DMS 273 (cell line): Measurements from ENCODE around the gene PLAC1.

ENCODE experiments used
- DNase-seq: peaks from one replicate; lab custom pipeline; 2025; ENCODE audit not compliant: unreplicated experiment; lab: John Stamatoyannopoulos, UW

Gene PLAC1

DNA sequence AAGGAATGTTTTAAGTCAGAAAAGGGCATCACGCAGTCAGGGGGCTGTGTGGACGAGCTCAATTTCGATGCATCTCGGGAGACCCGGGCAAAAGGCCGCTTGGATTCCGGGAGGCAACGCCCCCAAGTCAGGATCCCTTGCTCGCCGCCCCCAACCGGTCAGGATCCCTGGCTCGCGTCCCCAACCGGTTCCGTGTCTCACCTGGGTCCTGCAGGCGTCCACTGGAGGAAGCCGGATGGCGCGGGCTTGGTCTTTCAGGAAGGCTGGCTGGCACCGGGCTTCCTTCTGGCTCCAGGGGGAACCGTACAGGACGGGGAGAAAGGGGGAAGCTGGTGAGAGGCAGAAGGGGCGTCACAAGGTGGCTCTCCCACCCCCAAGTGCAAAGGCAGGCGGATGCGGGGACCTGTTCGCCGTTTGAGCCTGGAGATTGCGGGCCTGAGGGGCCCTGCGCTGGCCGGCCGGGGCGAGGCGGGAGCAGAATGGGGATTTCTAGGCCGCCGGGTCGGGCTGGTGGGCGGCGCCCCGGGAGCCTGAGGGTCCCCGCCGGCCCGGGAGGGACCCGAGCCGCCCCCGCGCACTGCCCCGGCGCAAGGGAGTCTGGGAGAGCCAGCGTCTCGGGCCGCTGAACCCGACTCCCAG, 113.6 kb downstream of the PLAC1 start:
- DNase-seq, result no peak

DNA sequence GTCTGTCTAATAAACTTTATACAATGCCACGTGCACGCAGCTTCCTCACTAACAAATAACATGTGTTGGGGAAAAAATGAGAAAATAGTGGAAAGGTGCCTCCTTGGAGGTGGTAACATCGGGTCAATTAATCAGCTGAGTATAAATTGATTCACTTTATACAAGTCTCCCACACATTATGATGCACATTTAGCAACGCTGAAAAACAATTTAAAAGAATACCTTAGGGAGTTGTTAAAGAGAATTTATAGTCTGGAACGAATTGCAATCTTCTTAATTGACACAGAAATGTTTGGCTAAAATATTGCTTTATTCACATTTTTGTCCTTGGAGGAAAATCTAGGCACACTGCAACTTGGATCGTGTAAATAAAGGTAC, 114.1 kb downstream of the PLAC1 start:
- DNase-seq, result no peak

DNA sequence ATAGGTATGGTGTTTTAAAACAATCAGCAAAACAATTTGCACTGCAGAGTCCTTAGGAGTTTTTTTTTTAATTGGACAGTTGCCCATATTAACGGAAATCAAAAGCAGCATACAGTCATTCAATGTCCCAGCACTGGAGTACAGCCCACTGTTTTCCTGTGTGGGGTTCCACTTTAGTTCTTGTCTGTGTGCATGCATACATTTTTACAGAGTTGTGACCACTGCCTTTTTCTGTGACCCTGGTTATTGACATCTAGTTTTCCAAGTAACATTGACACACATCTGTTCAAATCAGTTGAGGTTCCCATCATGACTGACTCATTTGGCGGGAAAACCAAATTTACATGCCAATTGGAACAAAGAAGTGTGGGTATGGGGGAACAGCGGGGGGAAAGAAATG, 115.0 kb downstream of the PLAC1 start:
- no peak for DNase-seq

DNA sequence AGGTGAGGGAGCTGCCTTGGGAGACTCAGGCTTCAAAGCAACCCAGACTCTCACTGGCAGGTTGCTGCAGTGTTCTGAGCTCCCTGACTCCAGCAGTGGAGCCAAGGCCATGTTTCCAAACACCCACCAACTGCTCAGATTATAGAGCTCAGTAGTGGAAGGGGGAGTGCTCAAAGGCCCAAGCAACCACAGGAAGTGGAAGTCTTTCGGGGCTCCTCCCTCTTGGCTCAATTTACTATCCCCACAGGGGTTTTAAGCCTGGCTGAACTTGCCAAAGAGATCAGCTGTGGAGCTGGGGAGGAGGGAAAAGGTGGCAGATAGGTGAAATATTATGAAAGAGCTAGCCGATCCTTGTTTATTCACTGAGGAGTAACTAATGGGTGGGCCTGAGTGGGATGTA, 115.8 kb downstream of the PLAC1 start:
- peak; percentile 92 for DNase-seq

DNA sequence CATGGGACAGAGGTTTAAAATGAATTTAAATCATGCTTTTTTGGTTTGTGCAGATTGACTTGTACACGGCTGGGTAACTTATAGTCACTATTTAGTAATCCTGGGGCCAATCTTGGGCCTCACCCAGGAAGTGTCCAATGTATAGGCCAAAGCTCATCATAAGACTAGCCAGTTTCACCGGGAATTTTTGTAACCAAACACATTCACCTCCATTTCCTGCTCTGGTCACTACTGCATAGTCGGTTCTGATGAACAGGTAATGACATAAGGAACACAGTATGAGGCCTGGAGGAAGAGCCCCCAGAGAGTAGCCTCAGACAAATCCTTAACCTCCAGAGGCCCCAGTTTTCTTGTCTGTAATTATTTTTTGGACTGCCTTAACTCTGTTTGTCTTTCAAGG, 116.4 kb downstream of the PLAC1 start:
- DNase-seq, result no peak

DNA sequence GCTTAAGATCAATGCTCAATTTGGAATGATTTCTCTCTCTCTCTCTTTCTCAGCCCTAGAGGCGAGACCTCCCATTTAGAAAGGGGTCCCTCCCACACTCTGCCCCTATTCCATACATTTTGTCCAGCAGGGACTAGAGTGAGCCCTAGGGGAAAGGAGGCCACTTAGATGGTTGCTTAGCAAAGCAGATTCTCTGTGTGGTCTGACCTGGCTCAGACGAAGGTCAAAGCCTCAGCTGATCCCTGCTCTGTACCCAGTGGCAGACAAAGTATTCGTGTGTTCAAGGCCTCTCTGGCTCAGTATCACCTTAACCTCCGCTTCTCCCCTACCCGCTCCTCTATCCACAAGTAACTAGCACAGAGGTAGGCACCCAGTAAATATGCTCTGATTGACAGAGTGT, 120.0 kb downstream of the PLAC1 start:
- no peak for DNase-seq

DNA sequence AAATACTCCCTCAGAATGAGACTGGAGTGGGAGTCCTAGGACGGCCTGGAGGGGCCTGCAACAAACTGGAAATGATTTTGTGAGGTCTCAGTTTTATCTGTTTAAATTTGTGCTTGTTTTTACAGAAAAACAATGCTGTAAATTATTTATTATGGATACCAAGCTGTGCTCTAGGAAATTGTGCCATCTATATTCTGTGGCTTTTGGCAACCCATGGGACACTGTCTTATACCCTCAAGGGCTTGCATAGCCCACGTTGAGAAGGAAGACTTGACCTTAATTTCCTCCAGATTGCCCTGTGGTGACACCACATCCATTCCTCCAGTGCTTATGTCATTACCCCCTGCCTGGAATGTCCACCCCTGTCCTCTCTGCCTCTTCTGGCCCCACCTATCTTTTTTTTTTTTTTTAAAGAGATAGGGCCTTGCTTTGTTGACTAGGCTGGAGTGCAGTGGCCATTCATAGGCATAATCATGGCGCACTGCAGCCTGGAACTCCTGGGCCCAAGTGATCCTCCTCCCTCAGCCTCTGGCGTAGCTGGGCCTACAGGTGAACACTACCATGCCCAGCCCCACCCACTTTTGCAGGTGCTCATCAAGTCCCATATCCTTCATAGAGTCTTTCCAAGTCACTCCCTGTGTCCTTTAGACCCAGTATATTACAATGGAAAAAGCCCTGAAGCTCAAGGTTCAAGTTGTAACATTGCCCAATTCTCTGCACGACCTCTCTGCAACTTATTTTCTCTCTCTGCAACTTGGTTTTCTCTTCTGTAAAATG, 120.9 kb downstream of the PLAC1 start:
- DNase-seq, result no peak

DNA sequence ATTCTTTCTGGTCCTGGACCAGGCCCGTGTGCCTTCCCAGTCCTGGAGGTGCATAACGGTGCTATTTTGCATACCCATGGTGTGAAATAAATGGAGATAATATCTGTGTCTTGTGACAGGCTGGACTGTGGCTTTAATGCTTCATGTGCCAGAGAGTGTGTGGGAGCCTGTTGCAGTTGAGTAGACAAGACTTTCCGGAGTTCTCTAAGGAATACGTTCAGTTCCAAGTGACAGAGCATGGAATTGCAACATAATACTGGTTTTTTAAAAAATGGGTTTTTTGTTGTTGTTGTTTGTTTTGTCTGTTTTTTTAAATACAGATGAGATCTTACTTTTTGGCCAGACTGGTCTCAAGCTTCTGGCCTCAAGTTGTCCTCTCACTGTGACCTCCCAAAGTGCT, 124.3 kb downstream of the PLAC1 start:
- no peak for DNase-seq

DNA sequence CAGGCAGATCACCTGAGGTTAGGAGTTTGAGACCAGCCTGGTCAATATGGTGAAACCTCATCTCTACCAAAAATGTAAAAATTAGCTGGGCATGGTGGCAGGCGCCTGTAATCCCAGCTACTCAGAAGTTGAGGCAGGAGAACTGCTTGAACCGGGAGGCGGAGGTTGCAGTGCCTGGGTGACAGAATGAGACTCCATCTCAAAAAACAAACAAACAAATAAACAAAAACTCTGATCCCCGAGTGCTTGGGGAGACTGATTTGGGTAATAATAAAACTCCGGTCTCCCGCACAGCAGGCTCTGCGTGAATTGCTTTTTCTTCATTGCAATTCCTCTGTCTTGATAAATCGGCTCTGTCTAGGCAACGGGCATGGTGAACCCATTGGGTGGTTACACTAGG, 124.9 kb downstream of the PLAC1 start:
- no peak for DNase-seq

DNA sequence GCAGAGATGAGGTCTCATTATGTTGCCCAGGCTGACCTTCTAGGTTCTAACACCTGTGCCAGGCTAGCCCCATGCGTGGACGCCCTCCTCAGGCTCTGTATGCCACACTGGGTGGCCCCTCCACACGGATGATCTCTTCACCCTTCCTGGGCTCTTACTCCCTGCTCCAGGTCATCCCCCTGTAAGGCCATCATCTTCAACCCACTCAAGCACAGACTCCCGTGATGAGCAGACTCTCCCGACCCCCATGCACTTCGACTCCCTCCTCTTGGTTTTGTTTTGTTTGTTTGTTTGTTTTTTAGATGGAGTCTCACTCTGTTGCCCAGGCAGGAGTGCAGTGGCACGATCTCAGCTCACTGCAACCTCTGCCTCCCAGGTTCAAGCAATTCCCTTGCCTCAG, 127.4 kb downstream of the PLAC1 start:
- no peak for DNase-seq

DNA sequence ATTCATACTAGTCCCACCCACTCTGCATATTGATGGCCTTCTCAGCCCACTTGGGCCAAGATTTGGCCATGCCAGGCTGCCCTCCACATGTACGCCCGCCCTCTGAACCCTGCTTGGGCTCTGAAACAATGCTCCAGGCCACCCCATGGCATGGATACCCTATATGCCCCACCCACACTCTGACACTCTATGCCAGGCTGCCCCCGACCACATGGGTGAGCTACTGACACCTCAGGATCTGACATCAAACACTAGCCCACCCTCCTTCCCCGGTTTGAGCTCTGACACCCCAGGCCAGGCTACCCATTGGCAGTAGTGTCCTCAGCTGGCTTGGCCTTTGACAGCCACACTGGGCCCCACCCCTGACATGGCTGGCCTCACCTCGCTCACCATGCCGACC, 128.8 kb downstream of the PLAC1 start:
- no peak for DNase-seq

DNA sequence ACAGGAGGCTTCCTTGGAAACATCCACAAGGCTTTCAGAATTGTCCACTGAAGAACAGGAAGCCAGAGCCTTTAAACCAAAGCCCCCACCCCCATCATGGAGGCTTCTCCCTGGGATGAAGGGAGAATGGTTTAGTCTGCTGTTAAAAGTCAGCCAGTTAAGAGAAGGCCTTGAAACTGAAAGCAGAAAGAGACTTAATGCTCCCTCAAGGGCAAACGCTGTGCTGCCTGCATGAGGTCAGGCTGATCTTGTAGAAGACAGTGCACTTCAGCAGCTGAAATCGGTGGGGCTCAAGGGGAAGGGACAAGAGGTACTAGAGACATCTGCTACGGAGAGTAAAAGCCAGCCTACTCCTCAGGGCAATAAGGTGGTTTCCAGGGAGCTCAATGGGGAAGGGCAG, 129.3 kb downstream of the PLAC1 start:
- DNase-seq, result no peak

DNA sequence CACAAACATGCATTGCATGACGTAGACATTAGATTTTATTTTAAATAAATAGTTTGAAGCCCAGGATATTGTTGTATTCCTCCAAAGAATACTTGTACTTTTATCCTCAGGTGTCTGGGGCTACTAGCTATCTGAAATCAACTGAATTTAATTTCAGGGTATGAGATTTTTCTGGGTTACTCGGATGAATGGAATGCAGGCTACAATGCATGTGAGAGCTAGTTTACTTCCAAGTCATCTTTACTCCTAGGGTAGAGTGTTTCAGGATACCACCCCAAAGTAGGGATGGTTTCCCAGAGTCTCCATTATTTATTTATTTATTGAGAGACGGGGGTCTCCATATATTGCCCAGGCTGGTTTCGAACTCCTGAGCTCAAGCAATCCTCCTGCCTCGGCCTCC, 131.9 kb downstream of the PLAC1 start:
- DNase-seq, result no peak

DNA sequence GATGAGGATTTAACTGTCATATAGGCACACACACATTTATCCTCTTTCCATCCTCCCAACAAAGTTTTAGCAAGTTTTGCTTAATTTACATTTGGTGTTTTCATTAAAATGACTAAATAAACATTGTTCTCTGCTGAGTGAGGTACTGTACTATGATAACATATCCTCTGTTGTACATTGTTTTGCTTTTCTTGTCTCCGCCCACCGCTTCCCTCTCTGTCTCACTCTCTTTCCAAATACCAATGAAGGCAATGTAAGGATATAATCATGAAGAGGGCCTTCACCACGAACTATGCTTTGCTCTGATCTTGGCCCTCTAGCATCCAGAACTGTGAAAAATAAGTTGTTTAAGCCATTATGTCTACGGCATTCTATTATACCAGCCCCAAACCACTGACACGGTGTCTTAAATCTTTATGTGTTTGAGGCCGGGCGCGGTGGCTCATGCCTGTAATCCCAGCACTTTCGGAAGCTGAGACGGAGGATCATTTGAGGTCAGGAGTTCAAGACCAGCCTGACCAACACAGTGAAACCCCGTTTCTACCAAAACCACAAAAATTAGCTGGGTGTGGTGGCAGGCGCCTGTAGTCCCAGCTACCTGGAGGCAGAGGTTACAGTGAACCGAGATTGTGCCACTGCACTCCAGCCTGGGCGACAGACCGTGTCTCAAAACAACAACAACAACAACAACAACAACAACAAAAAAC, 133.0 kb downstream of the PLAC1 start:
- DNase-seq, result no peak

DNA sequence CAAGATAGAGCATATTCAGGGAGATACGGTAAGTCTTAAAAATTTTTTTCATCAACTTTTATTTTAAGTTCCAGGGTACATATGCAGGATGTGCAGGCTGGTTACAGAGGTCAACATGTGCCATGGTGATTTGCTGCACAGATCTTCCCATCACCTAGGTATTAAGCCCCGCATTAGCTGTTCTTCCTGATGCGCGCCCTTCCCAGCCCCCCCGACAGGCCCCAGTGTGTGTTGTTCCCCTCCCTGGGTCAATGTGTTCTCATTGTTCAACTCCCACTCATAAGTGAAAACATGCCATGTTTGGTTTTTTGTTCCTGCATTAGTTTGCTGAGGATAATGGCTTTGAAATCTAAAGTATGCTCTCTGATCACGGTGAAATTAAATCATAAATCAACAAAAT, 134.1 kb downstream of the PLAC1 start:
- no peak for DNase-seq

DNA sequence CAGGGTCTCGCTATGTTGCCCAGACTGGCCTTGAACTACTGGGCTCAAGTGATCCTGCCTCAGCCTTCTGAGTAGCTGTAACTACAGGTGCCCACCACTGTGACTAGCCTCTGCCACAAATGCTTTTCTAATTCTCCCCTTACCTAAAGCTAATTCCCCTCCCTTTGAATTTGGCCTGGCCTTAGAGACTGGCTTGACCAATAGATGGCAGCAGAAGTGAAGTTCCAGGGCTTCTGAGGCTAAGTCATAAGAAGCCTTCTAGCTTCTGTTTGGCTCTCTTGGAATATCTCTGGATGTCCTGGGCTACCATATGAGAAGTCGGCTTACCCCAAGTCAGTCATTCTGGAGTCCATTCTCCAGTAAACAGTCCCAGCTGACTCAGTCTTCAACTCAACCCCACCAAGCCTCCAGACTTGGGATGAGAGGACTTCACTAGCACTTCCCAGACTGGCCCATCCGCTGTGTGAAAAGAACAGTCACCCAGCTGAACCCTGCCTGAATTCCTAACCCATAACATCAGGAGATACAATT, 137.3 kb downstream of the PLAC1 start:
- DNase-seq, result peak; percentile 86
